ENCODE measurements around the gene ZNF595. TPM values are rescaled to one million over a fixed set of nuclear protein-coding genes. Genes with fewer than 3 reads are reported as not detected.
"Not testable (repeated sequence)": the region's sequence is repeated elsewhere in the genome, so short reads cannot be mapped to it uniquely, and the experiment has no call there.

Gene ZNF595
- total and polyA plus RNA-seq, 9 donors: 7.4 to 16.4 (median 9.3) TPM

DNA sequence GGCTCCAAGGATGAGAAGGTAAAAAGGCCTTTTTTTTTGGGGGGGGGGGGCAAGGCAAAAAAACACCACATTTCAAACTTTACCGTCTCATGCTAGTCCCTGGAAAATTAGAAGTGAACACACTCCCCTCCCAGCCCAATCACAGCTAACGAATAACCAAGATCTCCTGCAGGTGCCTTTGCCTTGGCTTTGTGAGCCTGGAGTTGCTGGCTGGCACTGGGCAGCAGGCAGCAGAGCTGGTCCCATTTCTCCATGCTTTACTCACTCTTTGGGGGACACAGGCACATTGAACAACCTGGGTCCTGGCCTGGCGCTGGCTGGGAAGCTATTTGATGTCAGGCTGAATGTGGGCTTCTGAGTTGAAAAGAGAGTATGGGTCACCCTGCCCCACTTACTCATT lies 25.6 kb upstream of the ZNF595 start:
- H3K4me1 ChIP-seq (ENCODE audit: control insufficient read depth, insufficient read depth, low read length); H3K27ac ChIP-seq (ENCODE audit: low read length); H3K4me3 ChIP-seq (ENCODE audit: low read length); H3K27me3 ChIP-seq (ENCODE audit: control insufficient read depth, insufficient read depth, low read length); H3K36me3 ChIP-seq (ENCODE audit: control insufficient read depth, insufficient read depth, low read length); H3K9me3 ChIP-seq (replicated peaks; ENCODE audit: control insufficient read depth, low read depth, low read length); DNase-seq: not testable (repeated sequence)
- 82% methylated on average over 2 of the region's 3 CpGs for WGBS (ENCODE audit: insufficient coverage)

DNA sequence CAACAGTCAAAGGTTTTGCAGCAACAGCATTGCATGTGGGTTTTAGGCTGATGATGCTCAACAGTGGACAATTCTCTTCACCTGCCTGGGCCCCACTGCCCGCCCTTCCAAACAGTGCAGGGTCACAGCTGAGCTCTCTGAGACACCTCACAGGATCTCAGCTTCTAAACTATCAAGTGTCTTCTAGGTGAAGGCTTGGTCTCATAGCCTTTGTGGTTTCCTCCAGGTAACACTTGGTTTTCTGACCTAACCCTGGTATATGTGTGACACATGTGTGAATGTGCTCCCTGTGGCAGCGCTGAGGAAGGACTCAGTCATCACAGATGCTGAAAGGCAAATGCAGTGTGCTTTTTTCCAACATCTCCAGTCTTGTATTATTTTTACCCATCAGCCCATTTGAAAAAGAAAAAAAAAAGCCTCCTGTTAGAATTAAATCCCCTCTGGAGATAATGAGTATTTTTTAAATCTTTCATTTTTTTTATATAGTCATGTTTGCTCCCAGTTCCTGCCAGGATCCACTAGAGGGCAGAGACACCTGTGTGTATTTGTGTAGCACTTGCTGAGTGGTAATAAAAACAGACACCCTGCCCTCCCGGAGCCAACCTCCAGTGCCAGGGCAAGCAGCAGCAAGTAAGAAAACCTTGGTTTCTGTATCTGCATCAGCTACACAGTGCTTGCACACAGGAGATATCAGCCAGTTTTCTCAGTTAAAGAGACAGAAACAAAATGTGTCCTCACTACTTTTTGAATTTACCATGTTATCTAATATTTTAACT lies 24.2 kb upstream of the ZNF595 start:
- H3K27ac ChIP-seq (ENCODE audit: low read length); H3K9me3 ChIP-seq (replicated peaks; ENCODE audit: control insufficient read depth, low read depth, low read length); H3K36me3 ChIP-seq (ENCODE audit: control insufficient read depth, insufficient read depth, low read length); H3K4me1 ChIP-seq (ENCODE audit: control insufficient read depth, insufficient read depth, low read length); H3K4me3 ChIP-seq (ENCODE audit: low read length); H3K27me3 ChIP-seq (ENCODE audit: control insufficient read depth, insufficient read depth, low read length); DNase-seq: not testable (repeated sequence)
- no CpG with 5 or more reads among the region's 3 CpGs for WGBS (ENCODE audit: insufficient coverage)

DNA sequence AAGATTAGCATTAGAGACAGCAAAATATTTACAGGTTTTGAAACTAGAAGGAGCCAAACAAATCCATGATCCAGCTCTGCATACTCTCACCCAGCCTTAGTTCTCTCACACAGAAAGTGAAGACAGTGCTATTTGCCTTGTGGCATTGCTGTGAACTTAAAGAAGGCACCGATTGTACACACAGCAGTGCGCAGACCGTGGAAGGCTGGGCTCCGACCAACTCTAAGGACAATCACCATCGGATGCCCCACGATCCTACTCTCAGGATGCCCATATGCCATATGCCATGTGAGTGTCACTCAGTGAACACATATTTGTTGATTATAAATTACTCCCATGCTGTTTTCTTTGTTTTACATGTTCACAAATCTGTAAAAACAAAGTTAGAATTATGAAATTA lies 19.8 kb upstream of the ZNF595 start:
- H3K36me3 ChIP-seq (ENCODE audit: control insufficient read depth, insufficient read depth, low read length); DNase-seq; H3K4me3 ChIP-seq (ENCODE audit: low read length); H3K27me3 ChIP-seq (ENCODE audit: control insufficient read depth, insufficient read depth, low read length); H3K9me3 ChIP-seq (replicated peaks; ENCODE audit: control insufficient read depth, low read depth, low read length); H3K4me1 ChIP-seq (ENCODE audit: control insufficient read depth, insufficient read depth, low read length); H3K27ac ChIP-seq (ENCODE audit: low read length): not testable (repeated sequence)
- no CpG with 5 or more reads among the region's 6 CpGs for WGBS (ENCODE audit: insufficient coverage)

DNA sequence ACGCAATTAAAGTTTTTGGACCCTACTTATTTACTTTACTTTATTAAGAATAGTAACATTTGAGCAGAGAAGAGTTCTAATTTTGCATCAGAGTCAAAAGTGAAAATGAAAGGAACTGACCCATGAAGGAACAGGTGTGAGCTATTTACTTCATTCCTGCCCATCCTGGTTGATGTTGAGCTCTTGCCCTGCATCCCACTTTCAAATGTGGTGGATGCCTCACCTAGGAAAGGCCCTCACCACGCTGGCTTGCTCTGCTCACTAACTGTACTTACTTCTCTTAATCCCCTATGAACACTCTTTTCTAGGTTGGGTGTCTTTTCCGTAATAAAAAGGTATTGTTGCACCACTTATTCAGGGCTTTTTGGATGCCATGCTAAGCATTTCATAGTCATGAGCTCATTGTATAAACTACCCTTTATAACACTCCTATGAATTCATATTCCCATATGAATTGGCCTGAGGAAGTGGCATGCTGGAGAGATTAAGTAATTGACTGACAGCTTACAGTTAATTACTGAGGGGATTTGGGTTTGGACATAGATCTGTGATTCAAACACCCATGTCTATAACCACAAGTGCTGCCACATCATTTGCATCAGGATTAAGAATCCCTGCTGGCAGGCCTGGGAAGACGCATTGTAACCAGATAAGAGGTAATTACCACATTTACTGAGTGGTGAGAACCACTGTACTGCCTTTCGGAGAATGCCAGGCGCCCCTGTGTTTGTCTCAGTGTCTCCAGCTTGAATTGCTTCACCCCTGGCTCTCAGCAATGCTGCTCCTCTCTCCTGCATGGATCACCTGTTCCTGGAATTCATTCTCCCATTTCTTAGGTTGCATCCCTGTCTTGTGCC lies 16.3 kb upstream of the ZNF595 start:
- not testable (repeated sequence) for H3K4me1 ChIP-seq (ENCODE audit: control insufficient read depth, insufficient read depth, low read length); H3K9me3 ChIP-seq (replicated peaks; ENCODE audit: control insufficient read depth, low read depth, low read length); H3K27me3 ChIP-seq (ENCODE audit: control insufficient read depth, insufficient read depth, low read length); DNase-seq; H3K36me3 ChIP-seq (ENCODE audit: control insufficient read depth, insufficient read depth, low read length); H3K4me3 ChIP-seq (ENCODE audit: low read length); H3K27ac ChIP-seq (ENCODE audit: low read length)
- 100% methylated on average over 1 of the region's 6 CpGs for WGBS (ENCODE audit: insufficient coverage)

DNA sequence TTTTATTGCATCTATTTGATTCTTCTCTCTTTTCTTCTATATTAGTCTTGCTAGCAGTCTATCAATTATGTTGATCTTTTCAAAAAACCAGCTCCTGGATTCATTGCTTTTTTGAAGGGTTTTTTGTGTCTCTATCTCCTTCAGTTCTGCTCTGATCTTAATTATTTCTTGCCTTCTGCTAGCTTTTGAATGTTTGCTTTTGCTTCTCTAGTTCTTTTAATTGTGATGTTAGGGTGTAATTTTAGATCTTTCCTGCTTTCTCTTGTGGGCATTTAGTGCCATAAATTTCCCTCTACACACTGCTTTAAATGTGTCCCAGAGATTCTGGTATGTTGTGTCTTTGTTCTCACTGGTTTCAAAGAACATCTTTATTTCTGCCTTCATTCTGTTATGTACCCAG lies 14.9 kb upstream of the ZNF595 start:
- not testable (repeated sequence) for H3K27ac ChIP-seq (ENCODE audit: low read length); H3K4me3 ChIP-seq (ENCODE audit: low read length); H3K9me3 ChIP-seq (replicated peaks; ENCODE audit: control insufficient read depth, low read depth, low read length); H3K36me3 ChIP-seq (ENCODE audit: control insufficient read depth, insufficient read depth, low read length); DNase-seq; H3K4me1 ChIP-seq (ENCODE audit: control insufficient read depth, insufficient read depth, low read length); H3K27me3 ChIP-seq (ENCODE audit: control insufficient read depth, insufficient read depth, low read length)

DNA sequence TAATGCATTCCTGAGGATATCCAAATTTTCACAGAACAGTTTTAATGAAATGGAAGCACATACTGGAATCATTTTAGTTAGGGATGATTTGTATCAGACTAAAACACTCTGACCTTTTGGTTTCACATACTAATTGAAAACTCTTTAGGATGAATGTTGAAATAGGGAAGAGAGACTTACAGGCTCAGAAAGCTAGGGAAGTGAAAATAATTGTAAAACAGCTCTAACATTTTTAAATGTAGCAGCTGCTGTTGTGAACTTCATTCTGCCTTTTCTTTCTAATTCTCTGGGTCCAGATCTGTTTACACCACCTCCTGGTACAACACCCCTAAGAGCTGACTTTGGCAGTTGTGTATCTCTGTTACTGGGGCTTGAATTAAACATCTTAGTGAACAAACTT lies 9.7 kb upstream of the ZNF595 start:
- H3K4me3 ChIP-seq (ENCODE audit: low read length); H3K36me3 ChIP-seq (ENCODE audit: control insufficient read depth, insufficient read depth, low read length); H3K9me3 ChIP-seq (replicated peaks; ENCODE audit: control insufficient read depth, low read depth, low read length); H3K27ac ChIP-seq (ENCODE audit: low read length); H3K4me1 ChIP-seq (ENCODE audit: control insufficient read depth, insufficient read depth, low read length); DNase-seq; H3K27me3 ChIP-seq (ENCODE audit: control insufficient read depth, insufficient read depth, low read length): not testable (repeated sequence)

DNA sequence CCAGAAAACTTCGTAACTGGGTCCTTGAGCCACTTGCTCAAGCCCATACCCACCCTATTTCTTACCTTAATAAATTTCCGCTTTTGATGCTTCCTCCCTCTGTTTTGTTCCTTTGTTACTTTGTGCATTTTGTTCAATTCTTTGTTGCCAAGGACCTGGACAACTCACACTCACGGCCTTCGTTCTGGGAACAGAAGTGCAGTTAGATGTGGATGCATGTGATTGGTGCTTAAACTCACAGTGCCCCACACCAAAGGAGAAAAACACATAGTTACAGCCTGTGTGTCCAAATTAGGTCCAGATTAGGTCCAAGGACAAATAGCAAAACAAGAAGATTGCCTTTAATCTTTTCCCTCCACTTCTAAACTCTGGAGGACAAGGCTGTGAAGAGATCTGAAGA lies 1.9 kb upstream of the ZNF595 start:
- not testable (repeated sequence) for H3K36me3 ChIP-seq (ENCODE audit: control insufficient read depth, insufficient read depth, low read length); H3K4me1 ChIP-seq (ENCODE audit: control insufficient read depth, insufficient read depth, low read length); DNase-seq; H3K27me3 ChIP-seq (ENCODE audit: control insufficient read depth, insufficient read depth, low read length); H3K9me3 ChIP-seq (replicated peaks; ENCODE audit: control insufficient read depth, low read depth, low read length); H3K4me3 ChIP-seq (ENCODE audit: low read length); H3K27ac ChIP-seq (ENCODE audit: low read length)
- WGBS (ENCODE audit: insufficient coverage): no CpG with 5 or more reads among the region's 4 CpGs

DNA sequence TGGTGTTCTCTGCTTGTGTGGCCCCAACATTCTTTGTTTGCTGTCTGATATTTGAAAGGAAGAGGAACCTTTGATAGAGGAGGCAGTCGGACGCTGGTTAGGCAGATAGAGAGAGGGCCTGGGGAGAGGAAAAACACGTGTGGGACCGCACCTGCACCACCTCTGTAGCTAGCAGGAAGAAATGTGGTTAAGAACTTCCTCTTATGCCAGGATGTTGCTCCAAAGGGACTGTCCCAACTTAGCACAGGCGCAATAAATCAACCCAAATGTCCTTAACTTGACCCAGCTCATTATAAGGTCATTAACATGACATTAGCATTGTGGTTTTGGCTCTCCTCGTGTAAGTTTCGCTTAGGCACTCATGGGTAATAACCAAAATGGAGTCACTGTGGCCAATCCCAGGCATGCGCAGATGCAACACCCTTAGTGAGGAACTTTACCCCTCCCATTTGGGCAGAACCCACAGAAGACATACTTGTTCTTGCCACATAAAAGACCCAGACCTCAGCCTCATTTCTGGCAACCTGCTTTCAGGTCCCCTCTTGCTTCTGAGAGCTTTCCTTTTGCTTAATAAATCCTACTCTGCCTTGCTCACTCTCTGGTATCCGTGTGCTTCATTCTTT lies 1.4 kb upstream of the ZNF595 start:
- H3K27me3 ChIP-seq (ENCODE audit: control insufficient read depth, insufficient read depth, low read length); H3K4me3 ChIP-seq (ENCODE audit: low read length); H3K4me1 ChIP-seq (ENCODE audit: control insufficient read depth, insufficient read depth, low read length); H3K36me3 ChIP-seq (ENCODE audit: control insufficient read depth, insufficient read depth, low read length); DNase-seq; H3K27ac ChIP-seq (ENCODE audit: low read length); H3K9me3 ChIP-seq (replicated peaks; ENCODE audit: control insufficient read depth, low read depth, low read length): not testable (repeated sequence)
- no CpG with 5 or more reads among the region's 9 CpGs for WGBS (ENCODE audit: insufficient coverage)

DNA sequence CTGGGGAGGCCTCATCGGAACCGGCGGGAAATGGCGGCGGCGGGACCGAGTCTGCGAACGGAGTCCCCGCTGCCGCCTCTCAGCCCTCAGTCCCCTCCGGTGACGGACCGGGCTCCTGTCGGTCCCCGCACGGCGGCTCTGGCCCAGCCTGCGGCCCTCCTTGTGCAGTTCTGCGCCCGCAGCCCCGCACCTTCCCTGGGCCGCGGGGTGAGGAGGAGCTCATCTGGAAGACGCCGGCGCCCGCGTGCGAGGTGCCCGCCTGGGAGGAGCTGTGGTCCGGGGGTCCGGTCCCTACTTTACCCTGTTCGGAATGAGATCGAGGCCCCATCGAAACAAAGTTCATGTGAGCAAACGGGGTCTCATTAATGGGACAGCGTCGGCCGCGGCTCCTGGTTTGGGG lies 400 bp downstream of the ZNF595 start:
- DNase-seq; H3K36me3 ChIP-seq (ENCODE audit: control insufficient read depth, insufficient read depth, low read length); H3K27me3 ChIP-seq (ENCODE audit: control insufficient read depth, insufficient read depth, low read length); H3K9me3 ChIP-seq (replicated peaks; ENCODE audit: control insufficient read depth, low read depth, low read length); H3K27ac ChIP-seq (ENCODE audit: low read length); H3K4me1 ChIP-seq (ENCODE audit: control insufficient read depth, insufficient read depth, low read length): not testable (repeated sequence)
- peak overlapping the region; percentile 30 for H3K4me3 ChIP-seq (ENCODE audit: low read length)
- no CpG with 5 or more reads among the region's 41 CpGs for WGBS (ENCODE audit: insufficient coverage)

DNA sequence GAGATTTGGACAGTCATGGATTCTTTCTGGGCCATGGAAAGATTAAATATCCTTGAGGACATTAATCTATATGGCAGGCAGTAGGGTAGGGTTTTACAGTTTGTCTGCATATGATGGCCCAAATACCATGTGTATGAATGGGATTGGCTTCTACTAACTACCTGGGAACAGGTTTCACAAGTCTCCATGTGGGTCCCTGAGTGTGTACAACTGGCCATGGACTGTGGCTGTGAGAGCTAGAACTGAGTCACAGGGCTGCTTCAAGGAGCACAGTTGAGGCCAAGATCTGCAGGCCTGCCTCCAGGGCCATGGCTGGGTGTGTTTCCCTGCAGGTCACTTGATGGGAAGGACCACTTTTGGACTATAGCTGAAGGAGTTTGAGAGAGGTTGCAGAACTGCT lies 11.6 kb downstream of the ZNF595 start:
- H3K4me1 ChIP-seq (ENCODE audit: control insufficient read depth, insufficient read depth, low read length); H3K27me3 ChIP-seq (ENCODE audit: control insufficient read depth, insufficient read depth, low read length); H3K27ac ChIP-seq (ENCODE audit: low read length); DNase-seq; H3K4me3 ChIP-seq (ENCODE audit: low read length); H3K36me3 ChIP-seq (ENCODE audit: control insufficient read depth, insufficient read depth, low read length): not testable (repeated sequence)
- H3K9me3 ChIP-seq (replicated peaks; ENCODE audit: control insufficient read depth, low read depth, low read length): peaks cover 16% of the 10 kb centered on the region
